Sigmoid colon (tissue), 4 donors: ENCODE results near the gene SLC9A9.

Experiments used
- CTCF ChIP-seq, 4 experiments: fragments of 450-650 bp in 3 of 4; fragments of 200-600 bp in 1 of 4; IDR thresholded peaks; one replicate each; pipeline ENCODE4 v1.5.1; 2016 to 2019; ENCODE audit warnings: antibody characterized with exemption in 4 of 4, mild to moderate bottlenecking in 3 of 4, moderate library complexity in 2 of 4
- EP300 ChIP-seq, 4 donors: sonication (generic); formaldehyde crosslinking; IDR thresholded peaks; one replicate each; pipeline ENCODE4 v1.6.1; 2017; ENCODE audit warnings: antibody characterized with exemption in 4 of 4
- POLR2AphosphoS5 ChIP-seq, 4 donors: sonication (generic); formaldehyde crosslinking; IDR thresholded peaks; one replicate each; pipeline ENCODE4 v1.6.1; 2017; ENCODE audit warnings: antibody characterized with exemption in 4 of 4

- TF ChIP-seq CTCF (IDR thresholded peaks at IDR 0.05), result no peak
- no peak for TF ChIP-seq EP300 (IDR thresholded peaks at IDR 0.05)
- TF ChIP-seq POLR2AphosphoS5 (IDR thresholded peaks at IDR 0.05), result no peak
Measured at GRCh38 chr3:143881095-143881494, 32.8 kb upstream of the SLC9A9 start.
